NT2/D1 (cell line): ENCODE data around the gene ELMO1.

Experiments used
- SUZ12 ChIP-seq: IDR thresholded peaks from 2 replicates; pipeline ENCODE4 v1.6.1; 2011; ENCODE audit not compliant: insufficient read length, insufficient read depth; ENCODE audit errors: extremely low read depth
- YY1 ChIP-seq: IDR thresholded peaks from 2 replicates; pipeline ENCODE4 v1.6.1; 2011; ENCODE audit not compliant: insufficient read length, insufficient read depth
- ZNF274 ChIP-seq: IDR thresholded peaks from 2 replicates; pipeline ENCODE4 v1.6.1; 2011; ENCODE audit warnings: mild to moderate bottlenecking, low read depth, low read length

DNA sequence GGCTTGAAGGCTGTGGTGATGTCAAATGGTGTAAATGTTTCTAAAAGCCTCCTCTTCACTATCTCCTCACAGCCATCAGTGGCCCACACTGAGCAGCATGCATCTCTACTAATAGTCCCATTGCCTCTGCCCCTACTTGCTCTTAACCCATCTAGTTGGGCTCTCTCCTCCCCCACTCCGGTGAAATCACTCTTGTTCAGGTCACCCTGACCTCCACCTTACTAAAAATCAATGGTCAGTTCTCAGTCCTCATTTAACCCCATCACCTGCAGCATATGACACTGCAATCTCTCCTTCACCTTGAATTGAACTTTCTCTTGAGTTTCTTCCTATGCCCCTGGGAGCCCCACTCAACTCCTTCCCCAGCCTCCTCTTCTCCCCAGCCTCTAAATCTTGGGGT, 369.2 kb downstream of the ELMO1 start:
- TF ChIP-seq YY1 (no peak), ZNF274 (no peak), SUZ12 (no peak)
